NCI-H2227 (cell line): ENCODE measurements around the gene ADAMTS17.

Experiments
- DNase-seq: peaks from one replicate; lab custom pipeline; 2025; ENCODE audit not compliant: unreplicated experiment; lab: John Stamatoyannopoulos, UW

ADAMTS17 gene

GRCh38 chr15:100112636-100113305 lies 229.0 kb downstream of the ADAMTS17 start:
- no peak for DNase-seq

GRCh38 chr15:100112061-100112420 lies 229.7 kb downstream of the ADAMTS17 start:
- no peak for DNase-seq

GRCh38 chr15:100111125-100112060 lies 230.4 kb downstream of the ADAMTS17 start:
- no peak for DNase-seq

GRCh38 chr15:100109486-100110035 lies 232.2 kb downstream of the ADAMTS17 start:
- DNase-seq: no peak

- DNase-seq: no peak
Observed at GRCh38 chr15:100108846-100109245, 232.9 kb downstream of the ADAMTS17 start.

GRCh38 chr15:100108346-100108745 lies 233.4 kb downstream of the ADAMTS17 start:
- DNase-seq: no peak

GRCh38 chr15:100107606-100108225 lies 234.1 kb downstream of the ADAMTS17 start:
- DNase-seq: no peak

GRCh38 chr15:100107151-100107550 lies 234.6 kb downstream of the ADAMTS17 start:
- no peak for DNase-seq

GRCh38 chr15:100106732-100107131 lies 235.0 kb downstream of the ADAMTS17 start:
- no peak for DNase-seq

- no peak for DNase-seq
Observed at GRCh38 chr15:100105101-100105500, 236.7 kb downstream of the ADAMTS17 start.

- DNase-seq: no peak
Observed at GRCh38 chr15:100104245-100104644, 237.5 kb downstream of the ADAMTS17 start.

- DNase-seq: no peak
Observed at GRCh38 chr15:100103828-100104227, 237.9 kb downstream of the ADAMTS17 start.

- DNase-seq: no peak
Observed at GRCh38 chr15:100101426-100102089, 240.2 kb downstream of the ADAMTS17 start.

- no peak for DNase-seq
Observed at GRCh38 chr15:100100926-100101325, 240.8 kb downstream of the ADAMTS17 start.

GRCh38 chr15:100099976-100100375 lies 241.8 kb downstream of the ADAMTS17 start:
- DNase-seq: no peak

- DNase-seq: no peak
Observed at GRCh38 chr15:100098705-100099104, 243.1 kb downstream of the ADAMTS17 start.

GRCh38 chr15:100097342-100098127 lies 244.2 kb downstream of the ADAMTS17 start:
- no peak for DNase-seq

- DNase-seq: no peak
Observed at GRCh38 chr15:100096700-100097099, 245.1 kb downstream of the ADAMTS17 start.

GRCh38 chr15:100096248-100096600 lies 245.6 kb downstream of the ADAMTS17 start:
- no peak for DNase-seq

GRCh38 chr15:100095541-100096247 lies 246.1 kb downstream of the ADAMTS17 start:
- no peak for DNase-seq
